ENCODE results near the gene PITPNC1. TPM values are rescaled to one million over a fixed set of nuclear protein-coding genes. Genes with fewer than 3 reads are reported as not detected.

The PITPNC1 gene
- total and polyA plus RNA-seq, 2 of the 13 experiments (the other 11 are each of a cell fraction or from before 2014, with no cell fraction given): 4.1 to 5.7 TPM

- TF ChIP-seq ARID4A (CRISPR knock-in tag; IDR thresholded peaks at IDR 0.05; ENCODE audit: borderline replicate concordance) (peak; percentile 45; the same call in 1 of the 2 replicates), ZNF510 (CRISPR knock-in tag; IDR thresholded peaks at IDR 0.05; ENCODE audit: low read depth) (0 out of 2 replicates have a peak, but pooled peaks have one; percentile 53), PITX1 (CRISPR knock-in tag; IDR thresholded peaks at IDR 0.05) (peak; percentile 70; the same call in 1 of the 2 replicates), MIXL1 (CRISPR knock-in tag; IDR thresholded peaks at IDR 0.05) (0 out of 2 replicates have a peak, but pooled peaks have one; percentile 50), ZBTB26 (CRISPR knock-in tag; IDR thresholded peaks at IDR 0.05; ENCODE audit: borderline replicate concordance) (0 out of 2 replicates have a peak, but pooled peaks have one; percentile 23), HINFP (CRISPR knock-in tag; IDR thresholded peaks at IDR 0.05; ENCODE audit: low read depth) (0 out of 2 replicates have a peak, but pooled peaks have one; percentile 21), GPBP1L1 (CRISPR knock-in tag; IDR thresholded peaks at IDR 0.05) (no peak), ZNF800 (CRISPR knock-in tag; IDR thresholded peaks at IDR 0.05) (0 out of 2 replicates have a peak, but pooled peaks have one; percentile 35), ZNF784 (CRISPR knock-in tag; IDR thresholded peaks at IDR 0.05; ENCODE audit: borderline replicate concordance) (peak; percentile 52; the same call in 1 of the 2 replicates), SALL2 (CRISPR knock-in tag; IDR thresholded peaks at IDR 0.05) (peak; percentile 37; the same call in 1 of the 2 replicates), SMC3 (IDR thresholded peaks at IDR 0.05; ENCODE audit: low read length) (peak; percentile 72), RXRB (CRISPR knock-in tag; IDR thresholded peaks at IDR 0.05; ENCODE audit: borderline replicate concordance) (peak; percentile 38; the same call in 1 of the 2 replicates)
Measured at GRCh38 chr17:67374329-67375053, 2.6 kb upstream of the PITPNC1 start (continued).
